ENCODE measurements around the gene DBX1.
"Not testable (repeated sequence)": the region's sequence is repeated elsewhere in the genome, so short reads cannot be mapped to it uniquely, and the experiment has no call there.

The DBX1 gene

GRCh38 chr11:20131788-20132666, 28.2 kb downstream of the DBX1 start:
- Histone ChIP-seq H3K4ac (ENCODE audit: low read depth, low read length) (peak overlapping the region; percentile 48), H3K79me2 (ENCODE audit: control insufficient read depth, insufficient read depth, low read length) (no peaks in the 10 kb centered on the region)

GRCh38 chr11:20129665-20130064, 30.6 kb downstream of the DBX1 start:
- Histone ChIP-seq H4K8ac (ENCODE audit: low read depth, low read length) (no peak overlapping the region), H3K4me2 (ENCODE audit: low read length) (no peak overlapping the region), H3K18ac (ENCODE audit: low read length) (no peak overlapping the region), H3K79me2 (ENCODE audit: control insufficient read depth, insufficient read depth, low read length) (no peaks in the 10 kb centered on the region), H2BK120ac (ENCODE audit: low read depth, low read length) (no peak overlapping the region), H2BK5ac (ENCODE audit: low read length) (no peak overlapping the region), H3K27me3 (ENCODE audit: insufficient read depth, low read length, poor library complexity) (no peaks in the 10 kb centered on the region), H3K79me1 (ENCODE audit: low read length) (no peaks in the 10 kb centered on the region), H3K56ac (ENCODE audit: low read length) (no peak overlapping the region), H3K23ac (ENCODE audit: low read length) (no peak overlapping the region), H3K27ac (ENCODE audit: low read depth, low read length) (no peak overlapping the region), H2BK15ac (replicated peaks; ENCODE audit: low read depth) (no peak overlapping the region), H3K4ac (ENCODE audit: low read depth, low read length) (no peak overlapping the region), H3K4me1 (ENCODE audit: control insufficient read depth, low read depth, low read length) (no peaks in the 10 kb centered on the region), H3K4me3 (ENCODE audit: low read length) (no peak overlapping the region), H3K36me3 (ENCODE audit: control insufficient read depth, insufficient read depth, low read length) (no peaks in the 10 kb centered on the region), H4K5ac (ENCODE audit: low read length) (no peak overlapping the region), H2AK5ac (ENCODE audit: low read length) (no peak overlapping the region), H3K9ac (ENCODE audit: low read length) (no peak overlapping the region)
- no peak for DNase-seq
- WGBS (ENCODE audit: extremely low coverage, insufficient coverage, low lambda C conversion rate), result no CpG with 5 or more reads among the region's 4 CpGs

More at GRCh38 chr11:20131788-20132666, 28.2 kb downstream of the DBX1 start:
- Histone ChIP-seq H3K23ac (ENCODE audit: low read length) (no peak overlapping the region), H3K79me1 (ENCODE audit: low read length) (no peaks in the 10 kb centered on the region), H2BK120ac (ENCODE audit: low read depth, low read length) (no peak overlapping the region), H2AK5ac (ENCODE audit: low read length) (no peak overlapping the region), H4K8ac (ENCODE audit: low read depth, low read length) (no peak overlapping the region), H4K5ac (ENCODE audit: low read length) (no peak overlapping the region), H3K18ac (ENCODE audit: low read length) (no peak overlapping the region), H3K4me3 (ENCODE audit: low read length) (peak overlapping the region; percentile 39), H3K36me3 (ENCODE audit: control insufficient read depth, insufficient read depth, low read length) (no peaks in the 10 kb centered on the region), H2BK5ac (ENCODE audit: low read length) (no peak overlapping the region), H3K4me2 (ENCODE audit: low read length) (peak overlapping the region; percentile 84), H3K9ac (ENCODE audit: low read length) (peak overlapping the region; percentile 70), H3K27me3 (ENCODE audit: insufficient read depth, low read length, poor library complexity) (no peaks in the 10 kb centered on the region), H3K4me1 (ENCODE audit: control insufficient read depth, low read depth, low read length) (no peaks in the 10 kb centered on the region), H2BK15ac (replicated peaks; ENCODE audit: low read depth) (no peak overlapping the region), H3K56ac (ENCODE audit: low read length) (peak overlapping the region; percentile 86), H3K27ac (ENCODE audit: low read depth, low read length) (no peak overlapping the region)
- no CpG with 5 or more reads among the region's 51 CpGs for WGBS (ENCODE audit: extremely low coverage, insufficient coverage, low lambda C conversion rate)
- peak; percentile 82 for DNase-seq

GRCh38 chr11:20128528-20128825, 31.8 kb downstream of the DBX1 start:
- H3K18ac ChIP-seq (ENCODE audit: low read length); H3K4me1 ChIP-seq (ENCODE audit: control insufficient read depth, low read depth, low read length); H3K56ac ChIP-seq (ENCODE audit: low read length); H3K9ac ChIP-seq (ENCODE audit: low read length); H3K4me3 ChIP-seq (ENCODE audit: low read length); H3K36me3 ChIP-seq (ENCODE audit: control insufficient read depth, insufficient read depth, low read length); H4K5ac ChIP-seq (ENCODE audit: low read length); H3K79me1 ChIP-seq (ENCODE audit: low read length); DNase-seq; H3K79me2 ChIP-seq (ENCODE audit: control insufficient read depth, insufficient read depth, low read length); H2BK5ac ChIP-seq (ENCODE audit: low read length); H4K8ac ChIP-seq (ENCODE audit: low read depth, low read length); H2AK5ac ChIP-seq (ENCODE audit: low read length); H3K23ac ChIP-seq (ENCODE audit: low read length); H3K4ac ChIP-seq (ENCODE audit: low read depth, low read length); H2BK15ac ChIP-seq (replicated peaks; ENCODE audit: low read depth); H3K27ac ChIP-seq (ENCODE audit: low read depth, low read length); H2BK120ac ChIP-seq (ENCODE audit: low read depth, low read length); H3K27me3 ChIP-seq (ENCODE audit: insufficient read depth, low read length, poor library complexity); H3K4me2 ChIP-seq (ENCODE audit: low read length): not testable (repeated sequence)
- no CpG with 5 or more reads among the region's 7 CpGs for WGBS (ENCODE audit: extremely low coverage, insufficient coverage, low lambda C conversion rate)

DNA sequence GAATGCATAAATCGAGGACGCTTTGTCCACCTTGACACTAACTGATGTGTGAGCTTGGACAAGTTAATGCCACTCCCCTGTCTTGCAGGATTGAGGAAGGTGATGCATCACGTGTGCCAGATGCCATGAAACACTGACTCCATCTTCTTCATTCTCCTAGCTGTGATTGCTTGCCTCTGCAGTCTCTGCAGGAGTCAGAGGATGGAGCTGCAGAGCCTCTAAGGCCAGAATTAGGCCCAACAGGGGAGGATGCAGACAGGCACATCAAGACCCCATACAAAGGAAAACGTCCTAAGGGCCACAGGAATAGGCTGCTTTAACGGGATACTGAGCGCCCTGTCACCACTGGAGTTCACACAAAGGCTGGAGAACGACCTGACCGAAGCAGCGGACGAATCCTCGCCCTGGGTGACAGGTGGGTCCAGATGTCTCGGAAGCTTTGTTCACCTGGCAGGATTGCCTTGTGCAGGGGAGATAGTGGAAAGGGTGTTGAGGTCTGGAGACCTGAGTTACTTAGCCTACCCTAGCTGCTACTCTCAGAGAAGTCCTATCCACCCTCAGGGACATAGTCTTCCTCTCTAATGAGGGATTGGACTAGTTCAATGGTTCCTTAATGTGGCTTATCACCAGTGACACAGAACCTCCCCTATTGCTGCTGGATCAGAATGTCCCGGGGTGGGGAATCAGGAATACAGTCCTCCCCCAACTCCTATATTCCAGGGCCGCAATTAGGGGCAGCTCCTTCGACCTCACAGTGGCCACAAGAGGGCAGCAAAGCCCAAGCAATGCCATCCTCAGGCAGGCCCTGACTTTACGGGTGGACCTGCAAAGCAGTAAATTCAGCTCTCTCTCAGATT, 32.4 kb downstream of the DBX1 start:
- H3K79me2 ChIP-seq (ENCODE audit: control insufficient read depth, insufficient read depth, low read length), result no peaks in the 10 kb centered on the region
- H3K4me2 ChIP-seq (ENCODE audit: low read length), result no peak overlapping the region
- no peak overlapping the region for H3K23ac ChIP-seq (ENCODE audit: low read length)
- H3K79me1 ChIP-seq (ENCODE audit: low read length), result no peaks in the 10 kb centered on the region
- H4K8ac ChIP-seq (ENCODE audit: low read depth, low read length), result no peak overlapping the region
- no CpG with 5 or more reads among the region's 16 CpGs for WGBS (ENCODE audit: extremely low coverage, insufficient coverage, low lambda C conversion rate)
- no peak overlapping the region for H3K9ac ChIP-seq (ENCODE audit: low read length)
- H4K5ac ChIP-seq (ENCODE audit: low read length), result no peak overlapping the region
- no peak overlapping the region for H2BK5ac ChIP-seq (ENCODE audit: low read length)
- H3K27me3 ChIP-seq (ENCODE audit: insufficient read depth, low read length, poor library complexity), result no peaks in the 10 kb centered on the region
- H3K56ac ChIP-seq (ENCODE audit: low read length), result no peak overlapping the region
- H2AK5ac ChIP-seq (ENCODE audit: low read length), result no peak overlapping the region
- H3K4me3 ChIP-seq (ENCODE audit: low read length), result no peak overlapping the region
- no peak overlapping the region for H3K27ac ChIP-seq (ENCODE audit: low read depth, low read length)
- H3K4me1 ChIP-seq (ENCODE audit: control insufficient read depth, low read depth, low read length), result no peaks in the 10 kb centered on the region
- peak; percentile 81 for DNase-seq
- H3K4ac ChIP-seq (ENCODE audit: low read depth, low read length), result no peak overlapping the region
- H2BK15ac ChIP-seq (replicated peaks; ENCODE audit: low read depth), result no peak overlapping the region
- no peaks in the 10 kb centered on the region for H3K36me3 ChIP-seq (ENCODE audit: control insufficient read depth, insufficient read depth, low read length)
- H3K18ac ChIP-seq (ENCODE audit: low read length), result no peak overlapping the region
- H2BK120ac ChIP-seq (ENCODE audit: low read depth, low read length), result no peak overlapping the region

DNA sequence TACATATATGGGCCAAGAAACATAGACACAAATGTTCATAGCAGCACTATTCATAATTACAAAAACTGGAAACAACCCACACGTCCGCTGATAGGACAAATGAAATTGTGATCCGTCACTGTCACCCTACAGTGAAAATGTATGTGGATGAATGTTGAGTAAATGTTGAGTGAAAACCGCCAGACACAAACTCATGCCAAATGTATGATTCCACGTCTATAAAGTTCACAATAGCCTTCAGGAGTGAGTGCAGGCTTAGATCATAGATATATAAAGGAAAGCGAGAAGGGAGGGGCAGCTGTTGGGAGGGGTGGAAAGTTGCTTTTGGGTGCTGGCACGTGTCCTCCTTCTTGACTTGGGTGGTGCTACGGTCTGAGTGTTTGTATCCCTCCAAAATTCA, 33.6 kb downstream of the DBX1 start:
- H3K4me1 ChIP-seq (ENCODE audit: control insufficient read depth, low read depth, low read length), result no peaks in the 10 kb centered on the region
- H4K8ac ChIP-seq (ENCODE audit: low read depth, low read length), result no peak overlapping the region
- H3K27ac ChIP-seq (ENCODE audit: low read depth, low read length), result no peak overlapping the region
- no peak overlapping the region for H2BK5ac ChIP-seq (ENCODE audit: low read length)
- no peak overlapping the region for H3K4ac ChIP-seq (ENCODE audit: low read depth, low read length)
- no peaks in the 10 kb centered on the region for H3K27me3 ChIP-seq (ENCODE audit: insufficient read depth, low read length, poor library complexity)
- no peak overlapping the region for H2AK5ac ChIP-seq (ENCODE audit: low read length)
- no peak overlapping the region for H4K5ac ChIP-seq (ENCODE audit: low read length)
- H3K9ac ChIP-seq (ENCODE audit: low read length), result no peak overlapping the region
- no peak overlapping the region for H3K56ac ChIP-seq (ENCODE audit: low read length)
- no peak for DNase-seq
- H3K4me2 ChIP-seq (ENCODE audit: low read length), result no peak overlapping the region
- no peak overlapping the region for H3K23ac ChIP-seq (ENCODE audit: low read length)
- no peak overlapping the region for H3K4me3 ChIP-seq (ENCODE audit: low read length)
- no peaks in the 10 kb centered on the region for H3K79me2 ChIP-seq (ENCODE audit: control insufficient read depth, insufficient read depth, low read length)
- H3K79me1 ChIP-seq (ENCODE audit: low read length), result no peaks in the 10 kb centered on the region
- H2BK15ac ChIP-seq (replicated peaks; ENCODE audit: low read depth), result no peak overlapping the region
- no CpG with 5 or more reads among the region's 8 CpGs for WGBS (ENCODE audit: extremely low coverage, insufficient coverage, low lambda C conversion rate)
- H3K18ac ChIP-seq (ENCODE audit: low read length), result no peak overlapping the region
- H2BK120ac ChIP-seq (ENCODE audit: low read depth, low read length), result no peak overlapping the region
- no peaks in the 10 kb centered on the region for H3K36me3 ChIP-seq (ENCODE audit: control insufficient read depth, insufficient read depth, low read length)
